Rectal smooth muscle tissue (tissue), 1 donor: ENCODE measurements around the gene ZNF641.

Experiments used
- H3K27ac ChIP-seq: one replicate; pipeline ENCODE4 v1.7.0; 2013; ENCODE audit warnings: low read depth, low read length, inconsistent platforms
- H3K27me3 ChIP-seq: one replicate; pipeline ENCODE4 v1.7.0; 2013; ENCODE audit warnings: low read length; ENCODE audit not compliant: control insufficient read depth, insufficient read depth
- H3K36me3 ChIP-seq: one replicate; pipeline ENCODE4 v1.7.0; 2013; ENCODE audit warnings: low read length; ENCODE audit not compliant: control insufficient read depth, insufficient read depth
- H3K4me1 ChIP-seq: one replicate; pipeline ENCODE4 v1.7.0; 2013; ENCODE audit warnings: low read length; ENCODE audit not compliant: control insufficient read depth, insufficient read depth
- H3K4me3 ChIP-seq: one replicate; pipeline ENCODE4 v1.7.0; 2013; ENCODE audit warnings: low read length
- H3K9ac ChIP-seq: one replicate; pipeline ENCODE4 v1.7.0; 2013; ENCODE audit warnings: low read length

The ZNF641 gene

DNA sequence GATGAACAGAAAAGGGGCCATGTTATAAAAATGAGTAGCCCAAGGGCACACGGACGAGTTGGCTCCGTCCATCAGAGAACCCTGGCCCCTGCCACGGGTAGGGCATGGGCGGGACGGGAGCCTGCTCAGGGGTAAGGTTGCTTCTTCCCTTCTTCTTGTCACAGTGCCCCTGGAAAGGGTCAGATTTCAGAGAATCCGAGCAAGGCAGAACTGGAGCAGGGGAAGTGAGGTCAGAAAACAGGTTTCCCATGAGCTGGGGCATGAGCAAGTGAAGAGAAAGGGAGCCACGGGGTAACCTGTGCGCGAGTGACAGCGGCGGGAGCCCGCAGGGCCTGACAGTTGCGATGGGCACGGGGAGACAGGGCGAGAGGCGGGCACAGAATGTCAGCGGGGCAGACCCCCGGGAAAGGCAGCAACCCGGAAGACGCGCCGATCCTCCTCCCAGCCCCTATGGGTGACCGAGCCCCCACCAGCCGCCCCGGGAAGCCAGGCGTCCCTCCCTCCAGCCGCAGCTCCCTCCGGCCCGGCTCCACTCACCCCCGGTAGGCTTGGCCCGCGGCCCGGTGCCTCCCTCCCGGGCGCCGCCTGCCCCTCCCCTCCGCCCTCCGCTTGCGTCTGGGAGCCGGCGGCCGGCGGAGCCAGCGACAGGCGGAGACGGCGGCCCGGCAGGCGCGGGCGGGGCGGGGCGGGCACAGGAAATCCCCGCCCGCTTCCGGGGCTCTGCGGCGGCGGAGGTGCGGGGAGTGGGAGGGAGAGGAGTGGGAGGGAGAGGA is at the start of gene ZNF641:
ZNF641 (minus strand) TSS at position 671 of the 773 bp plus-strand sequence. CDS start 2,829 bp downstream, outside the sequence.
- Histone ChIP-seq H3K4me1 (peaks cover 11% of the 10 kb centered on the region), H3K4me3 (peak within 1 kb of the TSS; percentile 75), H3K9ac (peak within 1 kb of the TSS; percentile 28), H3K27me3 (no peaks in the 10 kb centered on the region), H3K27ac (peak within 1 kb of the TSS; percentile 82), H3K36me3 (no peaks in the 10 kb centered on the region)

GRCh38 chr12:48390026-48390425 is 39.3 kb upstream of the ZNF641 start:
- Histone ChIP-seq H3K27ac (no peak overlapping the region), H3K27me3 (no peaks in the 10 kb centered on the region), H3K36me3 (no peaks in the 10 kb centered on the region), H3K9ac (no peak overlapping the region), H3K4me1 (peaks cover 7% of the 10 kb centered on the region), H3K4me3 (no peak overlapping the region)

DNA sequence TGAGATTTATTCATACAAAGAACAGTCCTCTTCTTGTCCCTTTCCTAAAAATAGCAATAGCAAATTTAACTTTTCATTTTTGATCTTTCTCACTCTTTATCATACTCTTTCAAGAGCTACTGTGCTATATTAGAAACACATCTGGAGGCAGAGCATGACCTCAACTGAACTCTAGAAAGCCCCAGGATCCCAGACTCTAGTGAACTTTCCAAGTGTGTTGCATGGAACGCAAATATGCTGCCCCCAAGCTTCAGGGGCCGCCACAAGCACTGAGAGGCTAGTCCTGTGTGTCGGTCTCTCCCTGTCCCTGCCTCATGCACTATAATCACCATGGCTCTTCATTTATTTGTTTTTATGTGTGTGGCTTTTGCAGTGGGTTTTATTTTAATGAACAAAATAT is 38.7 kb upstream of the ZNF641 start:
- Histone ChIP-seq H3K36me3 (no peaks in the 10 kb centered on the region), H3K4me1 (peaks cover 7% of the 10 kb centered on the region), H3K9ac (no peak overlapping the region), H3K27me3 (no peaks in the 10 kb centered on the region), H3K4me3 (no peak overlapping the region), H3K27ac (no peak overlapping the region)

- Histone ChIP-seq H3K4me3 (no peak overlapping the region), H3K36me3 (no peaks in the 10 kb centered on the region), H3K27ac (peak overlapping the region; percentile 40), H3K27me3 (no peaks in the 10 kb centered on the region), H3K4me1 (peaks cover 7% of the 10 kb centered on the region), H3K9ac (no peak overlapping the region)
Measured at GRCh38 chr12:48388938-48389337, 38.2 kb upstream of the ZNF641 start.

DNA sequence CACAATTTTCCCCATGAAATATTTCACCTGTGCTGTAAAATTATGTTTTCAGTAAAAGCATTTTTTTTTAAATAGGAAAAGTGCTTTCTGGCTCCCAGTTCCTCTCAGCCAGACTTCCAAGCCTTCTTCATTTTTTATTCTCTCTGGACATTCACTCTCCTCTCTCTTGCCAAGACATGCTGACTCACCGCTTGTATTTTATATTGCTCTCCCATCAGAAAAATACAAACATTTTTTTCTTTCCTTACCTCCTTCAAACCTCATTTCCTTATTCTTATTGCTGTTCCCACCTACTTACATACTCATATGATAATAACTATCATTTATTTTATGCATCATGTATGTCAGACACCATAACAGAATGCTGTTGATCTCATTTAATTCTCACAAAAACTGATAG is 37.7 kb upstream of the ZNF641 start:
- H3K4me1 ChIP-seq = peaks cover 7% of the 10 kb centered on the region
- H3K9ac ChIP-seq = no peak overlapping the region
- no peaks in the 10 kb centered on the region for H3K36me3 ChIP-seq
- H3K27ac ChIP-seq = peak overlapping the region; percentile 40
- H3K27me3 ChIP-seq = no peaks in the 10 kb centered on the region
- no peak overlapping the region for H3K4me3 ChIP-seq

DNA sequence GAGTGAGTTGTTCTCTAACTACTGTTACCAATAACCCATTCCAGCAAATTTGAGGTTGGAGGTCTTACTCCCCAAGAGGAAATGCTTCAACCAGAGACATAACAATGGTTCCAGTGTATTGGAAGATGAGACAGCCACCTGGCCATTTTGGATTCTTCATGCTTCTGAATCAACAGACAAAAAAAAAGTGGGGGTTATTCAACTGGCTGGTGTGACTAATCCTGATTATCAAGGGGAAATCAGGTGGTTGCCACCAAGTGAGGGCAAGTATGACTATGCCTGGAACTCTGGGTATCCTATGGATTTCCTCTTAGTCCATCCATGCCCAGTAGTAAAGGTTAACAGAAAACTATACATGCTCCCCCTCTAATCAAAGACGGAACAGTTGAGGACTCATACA is 29.9 kb upstream of the ZNF641 start:
- Histone ChIP-seq H3K9ac (no peak overlapping the region), H3K27ac (no peak overlapping the region), H3K4me1 (no peaks in the 10 kb centered on the region), H3K4me3 (no peak overlapping the region), H3K36me3 (no peaks in the 10 kb centered on the region), H3K27me3 (no peaks in the 10 kb centered on the region)

DNA sequence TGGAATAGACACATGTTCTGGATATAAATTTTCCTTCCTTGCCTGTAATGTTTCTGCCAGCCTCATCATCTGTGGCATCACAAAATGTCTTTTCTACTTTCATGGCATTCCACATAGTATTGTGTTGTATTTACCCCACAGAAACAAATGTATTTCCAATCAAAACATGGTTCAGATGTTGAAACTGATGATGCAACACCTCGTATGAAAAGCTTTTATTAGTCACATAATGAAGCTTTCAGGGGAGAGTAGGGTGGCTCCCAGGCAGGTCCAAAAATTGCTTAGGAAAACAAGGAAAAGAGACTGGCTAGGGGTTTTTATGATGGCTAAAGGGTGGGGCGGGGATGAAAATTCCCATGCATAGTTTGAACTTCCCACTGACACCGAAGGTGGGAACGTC is 29.1 kb upstream of the ZNF641 start:
- H3K4me1 ChIP-seq = no peaks in the 10 kb centered on the region
- H3K36me3 ChIP-seq = no peaks in the 10 kb centered on the region
- no peak overlapping the region for H3K4me3 ChIP-seq
- H3K9ac ChIP-seq = no peak overlapping the region
- no peak overlapping the region for H3K27ac ChIP-seq
- H3K27me3 ChIP-seq = no peaks in the 10 kb centered on the region

- Histone ChIP-seq H3K36me3 (no peaks in the 10 kb centered on the region), H3K9ac (no peak overlapping the region), H3K27ac (no peak overlapping the region), H3K27me3 (no peaks in the 10 kb centered on the region), H3K4me1 (no peaks in the 10 kb centered on the region), H3K4me3 (no peak overlapping the region)
Measured at GRCh38 chr12:48377646-48378045, 26.9 kb upstream of the ZNF641 start.

GRCh38 chr12:48374164-48374563 is 23.4 kb upstream of the ZNF641 start:
- no peak overlapping the region for H3K9ac ChIP-seq
- H3K27ac ChIP-seq = no peak overlapping the region
- H3K36me3 ChIP-seq = no peaks in the 10 kb centered on the region
- H3K4me1 ChIP-seq = no peaks in the 10 kb centered on the region
- H3K27me3 ChIP-seq = no peaks in the 10 kb centered on the region
- no peak overlapping the region for H3K4me3 ChIP-seq

DNA sequence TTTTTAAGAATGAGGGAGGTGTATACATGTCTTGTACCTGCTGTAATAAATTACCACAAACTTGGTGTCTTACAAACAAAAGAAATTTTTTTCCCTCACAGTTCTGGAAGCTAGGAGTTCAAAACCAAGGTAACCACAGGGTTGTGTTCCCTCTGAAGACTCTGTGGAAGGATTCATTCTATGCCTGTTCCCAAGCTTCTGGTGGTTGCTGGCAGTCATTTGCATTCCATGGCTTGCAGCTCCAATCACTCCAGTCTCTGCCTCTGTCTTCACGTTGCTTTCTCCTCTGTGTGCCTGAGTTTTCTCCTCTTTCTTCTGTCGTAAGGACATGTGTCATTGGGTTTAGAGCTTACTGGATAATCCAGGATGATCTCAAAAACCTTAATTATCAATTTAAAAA is 15.4 kb upstream of the ZNF641 start:
- Histone ChIP-seq H3K36me3 (no peaks in the 10 kb centered on the region), H3K27ac (no peak overlapping the region), H3K9ac (no peak overlapping the region), H3K4me3 (no peak overlapping the region), H3K4me1 (no peaks in the 10 kb centered on the region), H3K27me3 (no peaks in the 10 kb centered on the region)

DNA sequence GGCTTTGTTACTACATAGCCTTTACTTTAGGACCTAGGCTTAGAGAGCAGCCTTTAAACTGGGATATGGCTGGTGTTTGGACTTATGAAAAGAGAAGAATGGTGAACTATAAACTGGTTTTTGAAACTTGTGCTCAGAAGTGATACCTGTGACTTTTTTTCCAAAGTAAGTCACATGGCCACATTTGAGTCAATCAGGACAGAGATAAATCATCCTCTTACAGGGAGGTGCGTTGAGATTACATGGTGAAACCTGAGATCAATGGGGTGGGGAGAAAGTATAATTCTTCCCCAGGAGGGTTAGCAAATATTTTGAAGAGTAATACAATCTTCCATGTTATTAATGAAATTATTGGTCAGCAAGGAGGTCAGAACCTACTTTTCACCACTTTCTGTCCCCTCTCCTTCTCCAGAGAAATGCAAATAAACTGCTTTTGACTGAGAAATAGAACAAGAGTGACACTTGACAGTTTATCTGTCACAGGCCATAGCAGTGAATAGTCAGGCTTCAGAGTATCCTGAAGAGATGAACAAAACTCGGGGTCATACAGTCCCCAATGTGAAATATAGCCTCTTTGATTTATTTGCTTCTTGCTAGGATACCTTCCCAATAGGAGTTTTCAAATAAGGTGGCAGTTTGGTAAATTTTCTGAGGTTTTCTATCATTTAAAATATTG is 11.1 kb upstream of the ZNF641 start:
- Histone ChIP-seq H3K36me3 (no peaks in the 10 kb centered on the region), H3K27ac (no peak overlapping the region), H3K4me1 (no peaks in the 10 kb centered on the region), H3K27me3 (no peaks in the 10 kb centered on the region), H3K9ac (no peak overlapping the region), H3K4me3 (no peak overlapping the region)

DNA sequence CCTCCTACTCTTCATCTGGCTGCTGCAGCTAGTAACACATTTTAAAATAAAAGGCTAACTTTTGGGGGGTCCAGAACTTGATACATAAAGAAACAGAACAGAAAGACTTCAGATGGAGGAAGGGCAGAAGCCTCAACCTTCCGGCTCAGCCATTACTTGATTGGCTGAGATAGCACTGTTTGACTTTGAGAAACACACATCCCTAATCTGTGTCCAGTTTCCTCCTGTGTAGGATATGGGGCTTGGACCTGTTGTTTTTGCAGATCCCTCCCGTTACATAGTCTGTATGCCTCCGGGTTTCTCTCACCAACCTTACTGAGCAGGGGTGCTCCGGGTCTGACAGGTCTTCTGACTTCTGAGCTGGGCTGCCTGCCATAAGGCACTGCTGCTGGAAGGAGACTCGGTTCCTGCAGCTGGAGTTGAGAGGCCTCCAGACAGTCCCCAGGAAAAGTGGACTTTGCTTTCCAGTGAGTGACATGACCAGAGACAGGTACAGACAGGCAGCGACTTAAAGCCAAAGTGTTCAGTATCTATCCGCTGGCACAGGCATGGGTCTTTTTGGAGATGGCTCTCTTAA is 8.3 kb upstream of the ZNF641 start:
- Histone ChIP-seq H3K4me3 (no peak overlapping the region), H3K27ac (no peak overlapping the region), H3K4me1 (no peaks in the 10 kb centered on the region), H3K36me3 (no peaks in the 10 kb centered on the region), H3K9ac (no peak overlapping the region), H3K27me3 (no peaks in the 10 kb centered on the region)
